Hepatocyte (in vitro differentiated cells): ENCODE results near the gene KIF26B. TPM values are rescaled to one million over a fixed set of nuclear protein-coding genes. Genes with fewer than 3 reads are reported as not detected.

Experiments used
- DNase-seq: peaks from one replicate; pipeline ENCODE4 v3.0.0-alpha.2; 2016; ENCODE audit warnings: low spot score
- H2AFZ ChIP-seq: fragments of 200-600 bp; sonication (generic); 2 replicates; pipeline ENCODE4 v1.6.0; 2016; ENCODE audit warnings: antibody characterized with exemption, mild to moderate bottlenecking
- H3K27ac ChIP-seq: fragments of 200-600 bp; sonication (generic); 2 replicates; pipeline ENCODE4 v1.5.1; 2016; ENCODE audit warnings: mild to moderate bottlenecking
- H3K27me3 ChIP-seq: fragments of 200-600 bp; sonication (generic); 2 replicates; pipeline ENCODE4 v1.6.1; 2016
- H3K36me3 ChIP-seq: fragments of 200-600 bp; sonication (generic); replicated peaks from 2 replicates; pipeline ENCODE4 v1.5.1; 2016; ENCODE audit warnings: low read depth; ENCODE audit not compliant: insufficient read depth
- H3K4me1 ChIP-seq: fragments of 200-600 bp; sonication (generic); 2 replicates; pipeline ENCODE4 v1.5.1; 2016; ENCODE audit warnings: mild to moderate bottlenecking, moderate library complexity; ENCODE audit not compliant: insufficient read depth
- H3K4me2 ChIP-seq: fragments of 200-600 bp; sonication (generic); 2 replicates; pipeline ENCODE4 v1.6.0; 2016
- H3K4me3 ChIP-seq: fragments of 200-600 bp; sonication (generic); 2 replicates; pipeline ENCODE4 v1.5.1; 2016; ENCODE audit warnings: mild to moderate bottlenecking
- H3K79me2 ChIP-seq: fragments of 200-600 bp; sonication (generic); 2 replicates; pipeline ENCODE4 v1.6.0; 2017; ENCODE audit warnings: mild to moderate bottlenecking
- H3K9me2 ChIP-seq: fragments of 200-600 bp; sonication (generic); replicated peaks from 2 replicates; pipeline ENCODE4 v1.6.0; 2017; ENCODE audit warnings: mild to moderate bottlenecking; ENCODE audit not compliant: insufficient read depth
- H3K9me3 ChIP-seq: fragments of 200-600 bp; sonication (generic); 2 replicates; pipeline ENCODE4 v1.5.1; 2016; ENCODE audit warnings: low read depth, mild to moderate bottlenecking
- H4K20me1 ChIP-seq: fragments of 200-600 bp; sonication (generic); 2 replicates; pipeline ENCODE4 v1.6.0; 2016; ENCODE audit warnings: mild to moderate bottlenecking; ENCODE audit not compliant: insufficient read depth, poor library complexity, severe bottlenecking
- EZH2 ChIP-seq: fragments of 200-600 bp; sonication (generic); IDR thresholded peaks from 2 replicates; pipeline ENCODE4 v1.6.1; 2016; ENCODE audit warnings: antibody characterized with exemption, mild to moderate bottlenecking, borderline replicate concordance
- EZH2phosphoT487 ChIP-seq: fragments of 200-600 bp; sonication (generic); IDR thresholded peaks from one replicate; pipeline ENCODE4 v1.6.1; 2018; ENCODE audit warnings: antibody characterized with exemption, mild to moderate bottlenecking, low read depth, moderate library complexity; ENCODE audit not compliant: unreplicated experiment, severe bottlenecking
- WGBS: methylation state at CpG from one replicate; pipeline ENCODE4 v1.1.6; 2016; ENCODE audit warnings: low lambda C conversion rate; ENCODE audit errors: missing lambda C conversion rate; 5-methylcytosine and 5-hydroxymethylcytosine counted together
- polyA plus RNA-seq: library from polyadenylated mRNA; unstranded; fragments of >200 nt; fragmentation: Nextera tagmentation; extraction: Ambion mirVana; gene quantifications from 2 replicates; pipeline ENCODE4 v1.2.1, GENCODE V29; 2016
- total RNA-seq: library from RNA; depleted of rRNA; stranded (reverse); fragments of >200 nt; gene quantifications from 2 replicates; pipeline ENCODE4 v1.2.3, GENCODE V29; 2014
- TF ChIP-seq, protein P1 (sequence below): fragments of 200-600 bp; sonication (generic); IDR thresholded peaks from 2 replicates; pipeline ENCODE4 v1.5.1; 2016; ENCODE audit warnings: antibody characterized with exemption, mild to moderate bottlenecking; ENCODE audit not compliant: poor library complexity

Gene KIF26B
- total and polyA plus RNA-seq, 2 experiments from 2014 or later: 12.7 to 21.6 TPM

GRCh38 chr1:245454051-245454450, 299.3 kb downstream of the KIF26B start:
- no peaks in the 10 kb centered on the region for H4K20me1 ChIP-seq
- no peaks in the 10 kb centered on the region for H3K27me3 ChIP-seq
- no peak overlapping the region for H3K4me3 ChIP-seq
- DNase-seq: no peak
- 79% methylated on average over 2 of the region's 2 CpGs for WGBS
- no peak overlapping the region for H2AFZ ChIP-seq
- no peak overlapping the region for H3K4me2 ChIP-seq
- no peak overlapping the region for H3K27ac ChIP-seq
- no peaks in the 10 kb centered on the region for H3K36me3 ChIP-seq
- H3K9me2 ChIP-seq: no peaks in the 10 kb centered on the region
- H3K79me2 ChIP-seq: peaks cover 23% of the 10 kb centered on the region
- TF ChIP-seq EZH2 (no peak), EZH2phosphoT487 (no peak)
- TF ChIP-seq, protein P1, sequence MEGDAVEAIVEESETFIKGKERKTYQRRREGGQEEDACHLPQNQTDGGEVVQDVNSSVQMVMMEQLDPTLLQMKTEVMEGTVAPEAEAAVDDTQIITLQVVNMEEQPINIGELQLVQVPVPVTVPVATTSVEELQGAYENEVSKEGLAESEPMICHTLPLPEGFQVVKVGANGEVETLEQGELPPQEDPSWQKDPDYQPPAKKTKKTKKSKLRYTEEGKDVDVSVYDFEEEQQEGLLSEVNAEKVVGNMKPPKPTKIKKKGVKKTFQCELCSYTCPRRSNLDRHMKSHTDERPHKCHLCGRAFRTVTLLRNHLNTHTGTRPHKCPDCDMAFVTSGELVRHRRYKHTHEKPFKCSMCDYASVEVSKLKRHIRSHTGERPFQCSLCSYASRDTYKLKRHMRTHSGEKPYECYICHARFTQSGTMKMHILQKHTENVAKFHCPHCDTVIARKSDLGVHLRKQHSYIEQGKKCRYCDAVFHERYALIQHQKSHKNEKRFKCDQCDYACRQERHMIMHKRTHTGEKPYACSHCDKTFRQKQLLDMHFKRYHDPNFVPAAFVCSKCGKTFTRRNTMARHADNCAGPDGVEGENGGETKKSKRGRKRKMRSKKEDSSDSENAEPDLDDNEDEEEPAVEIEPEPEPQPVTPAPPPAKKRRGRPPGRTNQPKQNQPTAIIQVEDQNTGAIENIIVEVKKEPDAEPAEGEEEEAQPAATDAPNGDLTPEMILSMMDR: no peak
- peaks cover 7% of the 10 kb centered on the region for H3K4me1 ChIP-seq
- no peaks in the 10 kb centered on the region for H3K9me3 ChIP-seq

GRCh38 chr1:245457562-245457961, 302.8 kb downstream of the KIF26B start:
- Histone ChIP-seq H3K27ac (no peak overlapping the region), H3K36me3 (no peaks in the 10 kb centered on the region), H3K4me3 (no peak overlapping the region), H3K79me2 (peaks cover 24% of the 10 kb centered on the region), H3K9me2 (no peaks in the 10 kb centered on the region), H3K4me2 (no peak overlapping the region), H3K9me3 (no peaks in the 10 kb centered on the region), H3K27me3 (no peaks in the 10 kb centered on the region), H3K4me1 (peaks cover 9% of the 10 kb centered on the region), H4K20me1 (no peaks in the 10 kb centered on the region), H2AFZ (no peak overlapping the region)
- no peak for DNase-seq
- whole genome bisulfite sequencing: 83% methylated on average over 1 of the region's 1 CpG
- no peak for TF ChIP-seq EZH2phosphoT487
- TF ChIP-seq EZH2: no peak
- TF ChIP-seq, protein P1: no peak

DNA sequence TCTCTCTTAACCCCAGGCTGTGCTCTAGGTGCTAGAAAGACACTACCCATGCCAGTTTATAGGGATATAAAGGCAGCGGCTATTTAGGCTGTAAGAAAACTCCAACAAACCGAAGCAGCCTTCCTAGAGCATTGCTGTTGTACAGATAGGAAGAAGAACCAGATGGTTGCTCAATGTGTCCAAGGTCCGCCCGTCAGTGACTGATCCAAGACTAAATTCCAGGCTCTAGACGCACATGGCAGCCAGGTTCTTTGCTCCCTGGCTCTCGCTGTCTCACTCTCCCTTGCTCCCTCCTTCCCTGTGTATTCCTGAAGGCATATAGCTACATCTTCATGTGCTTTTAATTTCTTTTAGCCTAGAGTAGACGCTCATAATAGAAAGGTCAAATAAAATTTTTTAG, 303.4 kb downstream of the KIF26B start:
- WGBS: 66% methylated on average over 7 of the region's 7 CpGs
- Histone ChIP-seq H3K4me2 (no peak overlapping the region), H4K20me1 (no peaks in the 10 kb centered on the region), H3K79me2 (peaks cover 18% of the 10 kb centered on the region), H3K9me3 (no peaks in the 10 kb centered on the region), H2AFZ (no peak overlapping the region), H3K27me3 (no peaks in the 10 kb centered on the region), H3K4me1 (peaks cover 9% of the 10 kb centered on the region), H3K36me3 (no peaks in the 10 kb centered on the region), H3K4me3 (no peak overlapping the region), H3K9me2 (no peaks in the 10 kb centered on the region), H3K27ac (no peak overlapping the region)
- TF ChIP-seq EZH2phosphoT487: no peak
- TF ChIP-seq, protein P1: no peak
- no peak for TF ChIP-seq EZH2
- DNase-seq: no peak

- no peak for TF ChIP-seq EZH2
- TF ChIP-seq EZH2phosphoT487: no peak
- TF ChIP-seq, protein P1: no peak
- no peaks in the 10 kb centered on the region for H3K9me2 ChIP-seq
- no peaks in the 10 kb centered on the region for H4K20me1 ChIP-seq
- no peaks in the 10 kb centered on the region for H3K36me3 ChIP-seq
- H3K79me2 ChIP-seq: peaks cover 18% of the 10 kb centered on the region
- no peak for DNase-seq
- no peaks in the 10 kb centered on the region for H3K9me3 ChIP-seq
- no peak overlapping the region for H3K4me3 ChIP-seq
- no peak overlapping the region for H2AFZ ChIP-seq
- no peak overlapping the region for H3K27ac ChIP-seq
- WGBS: 43% methylated on average over 4 of the region's 4 CpGs
- H3K4me1 ChIP-seq: peaks cover 9% of the 10 kb centered on the region
- no peaks in the 10 kb centered on the region for H3K27me3 ChIP-seq
- H3K4me2 ChIP-seq: no peak overlapping the region
These were observed 304.0 kb downstream of the KIF26B start for GRCh38 chr1:245458761-245459174.
